ENCODE measurements around the gene IGFL4.

The IGFL4 gene

DNA sequence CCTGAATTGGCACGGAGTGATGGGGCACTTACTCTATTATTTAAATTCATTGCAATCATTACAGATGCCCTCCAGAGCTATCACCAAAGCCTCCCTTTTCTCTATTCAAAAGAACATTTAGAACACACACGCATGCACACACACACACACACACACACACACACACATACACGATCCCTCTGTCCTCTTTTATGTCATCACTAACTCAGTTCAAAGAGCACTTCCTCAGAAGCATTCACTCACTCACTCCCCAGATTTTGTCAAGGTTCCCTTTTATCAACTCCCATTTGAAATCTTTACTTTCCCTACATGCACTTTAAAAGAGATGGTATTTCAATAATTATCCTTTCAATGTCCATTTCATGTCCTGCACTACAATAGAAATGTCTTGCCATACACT, 22.4 kb upstream of the IGFL4 start:
- no peak for DNase-seq

DNA sequence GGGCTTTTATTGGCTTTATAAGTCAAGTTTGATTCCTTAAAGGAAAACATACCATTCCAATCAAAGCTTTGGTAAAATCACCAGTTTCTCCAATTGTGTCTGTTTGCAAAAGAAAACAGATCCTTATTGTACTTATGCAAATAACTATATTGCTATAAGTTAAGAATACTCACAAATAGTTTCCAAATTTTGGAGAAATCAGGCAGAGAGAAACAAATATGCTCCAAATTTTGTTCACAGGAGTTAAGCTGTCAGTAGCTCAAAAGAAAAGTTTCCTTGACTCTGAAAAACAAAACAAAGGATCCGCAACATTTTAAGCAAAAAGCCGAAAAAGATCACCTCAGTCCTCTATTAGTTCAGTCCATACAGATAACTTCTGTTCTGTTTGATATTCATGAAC, 19.2 kb upstream of the IGFL4 start:
- no peak for DNase-seq

DNA sequence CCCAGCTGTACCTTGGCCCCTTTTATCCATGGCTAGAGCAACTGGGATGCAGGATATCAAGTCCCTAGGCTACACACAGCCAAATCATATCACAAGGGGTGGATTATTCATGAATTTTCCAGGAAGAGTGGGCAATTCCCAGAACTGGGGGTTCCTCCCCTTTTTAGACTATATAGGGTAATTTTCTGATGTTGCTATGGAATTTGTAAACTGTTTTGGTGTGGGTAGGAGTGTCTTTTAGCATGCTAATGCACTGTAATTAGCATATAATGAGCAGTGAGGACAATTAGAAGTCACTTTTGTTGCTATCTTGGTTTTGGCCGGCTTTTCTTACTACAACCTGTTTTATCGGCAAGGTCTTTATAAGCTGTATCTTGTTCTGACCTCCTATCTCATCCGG, 18.0 kb upstream of the IGFL4 start:
- no peak for DNase-seq

DNA sequence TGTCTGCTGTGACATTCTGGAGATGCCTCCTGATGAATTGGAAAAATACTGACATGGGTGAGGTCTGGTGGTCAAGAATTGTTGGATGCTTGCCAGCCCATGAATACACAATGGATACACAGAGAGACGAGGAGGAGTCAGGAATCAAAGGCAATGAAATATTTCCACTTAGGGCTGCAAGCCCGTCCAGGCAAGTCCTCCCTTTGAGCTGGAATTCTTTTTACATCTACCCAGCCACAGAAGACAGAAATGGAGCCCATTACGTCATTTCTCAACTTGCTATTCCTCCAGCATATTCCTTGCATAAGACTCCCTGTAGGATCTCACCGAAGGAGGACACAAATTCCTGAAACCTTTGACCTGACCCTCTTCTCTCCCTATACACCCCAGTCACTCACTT, 15.7 kb upstream of the IGFL4 start:
- DNase-seq, result no peak

DNA sequence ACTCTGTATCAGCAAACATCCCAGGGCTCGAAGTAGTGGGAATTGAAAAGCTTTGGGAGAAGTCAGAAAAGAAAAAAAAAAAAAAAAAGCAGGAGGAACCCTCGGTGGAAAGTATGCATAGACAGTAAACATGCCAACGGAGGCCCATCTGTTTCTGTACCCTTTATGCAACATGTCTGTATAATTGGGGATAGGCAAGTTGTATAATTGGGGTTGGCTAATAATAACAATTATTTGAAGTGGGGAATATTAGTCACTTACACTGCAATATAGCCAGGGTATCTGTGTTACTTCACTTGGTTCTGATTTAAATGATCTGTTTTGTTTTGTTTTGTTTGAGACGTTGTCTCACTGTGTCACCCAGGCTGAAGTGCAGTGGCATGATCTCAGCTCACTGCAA, 12.1 kb upstream of the IGFL4 start:
- DNase-seq, result no peak

DNA sequence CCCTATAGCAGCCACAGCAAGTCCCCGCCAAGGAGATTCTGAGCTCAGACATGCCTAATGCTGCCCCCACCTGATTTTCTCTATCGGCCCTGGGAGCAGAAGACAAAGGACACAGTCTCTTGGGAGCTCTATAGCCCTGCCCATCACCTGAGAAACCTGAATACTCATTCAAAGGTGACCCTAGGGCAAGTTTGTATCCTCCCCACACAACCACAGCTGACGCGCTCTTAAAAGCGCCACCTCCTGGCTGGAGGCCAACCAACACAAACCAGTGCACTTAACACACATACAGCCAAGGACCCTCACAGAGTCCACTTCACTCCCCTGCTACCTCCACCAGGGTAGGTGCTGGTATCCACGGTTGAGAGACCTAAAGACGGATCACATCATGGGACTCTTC, 8.8 kb upstream of the IGFL4 start:
- DNase-seq, result no peak

DNA sequence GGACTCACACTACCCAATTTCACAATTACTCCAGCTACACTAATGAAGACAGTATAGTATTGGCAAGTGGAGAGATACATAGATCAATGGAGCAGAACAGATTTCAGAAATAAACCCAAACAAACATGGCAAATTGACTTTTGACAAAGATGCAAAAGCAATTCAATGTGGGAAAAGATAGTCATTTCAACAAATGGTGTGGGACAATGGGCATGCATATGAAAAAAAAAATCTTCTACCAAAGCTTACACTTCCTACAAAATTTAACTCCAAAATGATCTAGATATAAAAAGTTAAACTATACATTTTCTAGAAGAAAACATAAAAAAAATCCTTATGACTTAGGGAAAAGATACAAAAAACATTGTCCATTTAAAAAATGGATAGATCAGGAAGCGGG, 2.7 kb upstream of the IGFL4 start:
- no peak for DNase-seq

DNA sequence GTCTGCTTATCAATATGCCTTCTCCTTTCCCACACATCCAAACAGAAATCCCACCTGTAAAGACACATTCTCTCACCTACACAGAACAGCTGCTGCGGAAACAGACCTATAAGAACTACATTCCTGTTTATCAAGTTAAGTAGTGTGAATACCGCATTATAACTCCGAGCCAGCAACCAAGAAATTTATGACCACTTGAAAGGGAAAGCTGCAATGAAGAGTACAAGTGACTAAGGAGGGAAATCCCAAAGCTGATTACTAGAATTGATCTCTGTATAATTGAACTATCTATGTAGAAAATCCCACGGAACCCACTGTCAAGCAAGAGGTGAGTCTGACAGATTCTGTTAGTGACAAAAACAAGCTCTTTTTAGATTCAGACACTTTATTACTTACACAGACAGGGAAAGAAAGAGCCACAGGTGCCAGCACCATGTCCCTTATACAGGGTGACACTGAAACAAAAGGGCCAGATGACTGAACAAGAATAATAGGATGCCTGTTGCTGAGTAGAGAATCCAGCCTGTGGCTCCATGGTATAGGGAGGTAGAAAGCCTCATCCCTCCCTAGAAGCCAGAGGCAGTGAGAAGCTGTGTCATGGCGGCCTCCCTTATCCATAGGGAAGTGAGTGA, 1.6 kb upstream of the IGFL4 start:
- DNase-seq, result no peak

DNA sequence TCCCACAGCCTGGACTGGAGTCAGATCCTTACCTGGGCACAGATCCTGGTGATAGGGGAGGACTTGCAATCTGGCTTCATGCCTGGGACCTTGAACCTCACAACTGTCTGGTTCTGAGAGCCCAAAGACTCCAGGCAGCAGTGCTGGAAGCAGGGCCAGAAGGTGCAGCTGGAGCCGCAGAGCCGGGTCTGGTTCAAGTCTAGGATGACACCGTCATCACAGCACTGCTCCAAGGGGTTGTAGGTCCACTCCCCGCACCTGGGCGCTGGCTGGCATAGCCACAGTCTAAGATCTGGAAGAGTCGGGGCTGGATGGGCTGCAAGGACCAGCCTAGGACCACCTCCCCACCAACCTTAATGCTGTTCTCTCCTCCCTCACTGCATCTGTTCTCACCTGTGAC, 677 bp downstream of the IGFL4 start:
- no peak for DNase-seq

DNA sequence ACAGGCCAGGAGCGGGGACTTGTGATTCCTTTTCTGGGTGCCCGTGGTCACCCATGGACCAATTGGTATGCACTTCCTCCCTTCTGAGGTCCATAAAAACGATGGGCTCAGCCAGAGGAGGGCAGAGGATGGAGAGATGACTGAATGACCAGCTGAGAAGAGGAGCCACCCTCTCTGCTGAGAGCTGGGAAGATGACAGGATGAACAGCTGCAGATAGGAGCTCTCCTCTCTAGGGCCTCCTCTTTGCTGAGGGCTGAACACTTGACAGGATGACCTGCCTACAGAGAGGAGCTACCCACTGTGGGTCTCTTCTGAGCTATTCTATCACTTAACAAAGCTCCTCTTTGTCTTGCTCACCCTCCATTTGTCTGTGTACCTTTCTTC, 4.1 kb downstream of the IGFL4 start:
- DNase-seq, result no peak

DNA sequence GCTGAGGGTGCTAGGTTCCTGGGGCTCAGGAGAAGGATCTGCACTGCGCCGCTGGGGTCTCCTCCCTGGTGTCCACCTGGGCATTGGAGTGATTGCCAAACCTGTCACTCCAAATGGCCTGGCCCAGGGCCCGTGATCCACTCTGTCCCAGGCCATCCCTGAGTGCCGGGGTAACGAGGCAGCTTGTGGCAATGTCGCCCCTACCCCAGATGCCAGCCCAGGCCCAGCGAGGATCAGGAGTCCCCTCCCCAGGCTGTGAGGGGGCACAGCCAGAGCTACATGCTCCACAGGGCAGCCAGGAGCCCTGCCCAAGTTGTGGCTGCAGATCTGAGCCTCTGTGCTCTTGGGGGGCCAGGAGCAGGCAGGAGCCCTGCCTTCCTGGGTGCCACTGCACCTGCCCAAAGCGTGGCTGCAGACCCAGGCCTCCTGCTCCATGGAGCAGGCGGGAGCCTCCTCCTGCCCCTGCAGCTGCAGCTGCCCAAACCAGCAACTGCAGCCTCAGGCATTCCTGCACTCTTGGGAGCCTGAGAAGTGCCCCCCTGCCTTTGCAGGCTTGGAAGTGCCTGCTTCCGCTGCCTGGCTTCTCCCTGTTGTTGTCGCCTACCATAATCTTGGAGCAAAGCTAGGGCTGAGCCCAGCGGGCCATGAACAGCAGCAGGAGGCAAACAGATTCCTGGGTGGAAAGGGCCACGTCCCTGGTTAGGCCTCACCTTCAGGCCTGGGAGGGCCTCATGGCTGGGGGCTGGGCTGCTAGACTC, 4.6 kb downstream of the IGFL4 start:
- DNase-seq, result no peak

DNA sequence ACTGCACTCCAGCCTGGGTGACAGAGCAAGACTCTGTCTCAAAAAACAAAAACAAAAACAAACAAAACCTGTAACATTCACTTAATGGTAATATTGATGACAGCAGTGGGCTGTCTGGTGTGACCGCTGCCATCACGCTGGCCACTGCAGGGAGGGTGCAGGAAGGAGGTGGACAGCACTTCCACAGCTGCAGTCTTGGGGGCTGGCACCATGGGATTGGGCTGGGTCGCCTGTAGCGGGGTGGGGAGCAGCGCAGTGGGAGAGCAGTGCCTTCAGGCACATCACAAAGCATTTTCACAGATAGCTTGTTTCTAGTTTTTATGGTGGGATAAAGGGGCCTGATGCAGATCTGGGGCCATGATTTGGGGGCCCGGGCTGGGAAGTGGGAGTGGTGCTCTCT, 5.3 kb downstream of the IGFL4 start:
- DNase-seq, result no peak

DNA sequence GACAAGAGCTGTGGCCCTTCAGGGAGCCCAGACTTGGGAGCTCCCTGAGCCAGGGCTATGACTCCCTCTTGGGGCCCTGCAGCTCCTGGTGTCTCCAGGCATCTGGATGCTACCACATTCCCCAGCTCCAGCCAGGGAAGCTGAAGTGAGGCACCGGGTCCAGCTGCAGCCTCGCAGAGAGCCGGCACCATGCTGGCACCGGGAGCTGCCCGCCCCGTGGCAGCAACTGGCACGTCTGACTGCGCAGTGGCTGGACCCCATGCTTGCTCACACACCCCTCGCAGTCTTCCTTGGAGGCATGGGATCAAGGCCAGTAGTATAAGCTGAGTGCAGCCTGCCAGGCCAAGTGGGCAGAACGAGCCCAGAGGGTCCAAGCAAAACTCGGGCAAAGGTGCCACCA, 7.4 kb downstream of the IGFL4 start:
- DNase-seq, result no peak

DNA sequence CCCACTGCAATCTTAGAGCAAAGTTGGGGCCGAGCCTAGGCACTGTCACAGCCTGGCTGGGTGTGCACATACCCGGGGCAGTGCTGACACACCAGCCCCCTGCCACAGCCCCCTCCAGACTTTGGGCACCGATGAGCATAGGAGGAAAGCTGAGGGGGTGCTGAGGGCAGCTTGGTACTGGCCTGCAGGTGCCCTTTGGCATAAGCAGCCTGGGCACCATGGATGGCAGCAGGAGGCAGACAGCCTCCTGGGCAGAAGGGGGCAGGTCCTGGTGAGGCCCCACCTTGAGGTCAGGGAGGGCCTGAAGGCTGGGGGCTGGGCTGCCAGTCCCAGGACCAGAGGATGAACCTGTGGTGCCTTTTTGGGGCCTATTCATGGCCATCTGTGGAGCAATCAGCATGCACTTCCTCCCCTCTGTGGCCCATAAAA, 8.2 kb downstream of the IGFL4 start:
- no peak for DNase-seq

DNA sequence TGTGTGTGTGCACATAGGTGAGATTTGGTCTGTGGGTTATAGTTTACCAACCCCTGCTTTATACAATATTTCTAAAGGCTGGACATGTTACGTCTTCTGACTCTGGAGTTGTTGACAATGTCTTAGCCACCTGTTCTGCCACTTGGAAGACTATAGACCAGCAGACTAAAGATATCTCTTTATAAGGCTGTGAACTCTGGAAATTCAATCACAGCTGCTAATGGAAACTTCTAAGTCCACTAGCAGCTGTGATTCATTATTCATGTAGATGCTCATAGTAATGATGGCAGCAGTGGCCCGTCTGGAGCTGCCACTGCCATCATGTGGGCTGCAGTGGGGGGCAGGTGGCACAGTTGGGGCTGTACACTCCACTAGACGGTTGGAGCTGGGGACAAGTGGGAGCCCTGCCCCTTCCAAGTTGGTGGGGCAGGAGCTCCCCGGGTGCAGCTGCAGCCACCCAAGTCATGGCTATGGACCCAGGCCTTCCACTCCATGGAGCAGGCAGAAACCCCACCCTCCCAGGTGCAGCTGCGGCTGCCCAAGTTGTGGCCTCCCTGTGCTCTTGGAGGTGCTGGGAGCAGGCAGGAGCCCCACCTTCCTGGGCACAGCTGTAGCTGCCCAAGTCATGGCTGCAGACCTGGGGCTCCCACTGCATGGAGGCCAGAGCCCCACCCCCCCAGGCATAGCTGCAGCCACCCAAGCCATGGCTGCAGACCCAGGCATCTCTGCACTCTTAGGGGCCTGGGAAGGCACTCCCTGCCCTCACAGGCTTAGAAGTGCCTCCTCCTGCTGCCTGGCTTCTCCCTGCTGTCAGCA, 8.8 kb downstream of the IGFL4 start:
- DNase-seq, result no peak

DNA sequence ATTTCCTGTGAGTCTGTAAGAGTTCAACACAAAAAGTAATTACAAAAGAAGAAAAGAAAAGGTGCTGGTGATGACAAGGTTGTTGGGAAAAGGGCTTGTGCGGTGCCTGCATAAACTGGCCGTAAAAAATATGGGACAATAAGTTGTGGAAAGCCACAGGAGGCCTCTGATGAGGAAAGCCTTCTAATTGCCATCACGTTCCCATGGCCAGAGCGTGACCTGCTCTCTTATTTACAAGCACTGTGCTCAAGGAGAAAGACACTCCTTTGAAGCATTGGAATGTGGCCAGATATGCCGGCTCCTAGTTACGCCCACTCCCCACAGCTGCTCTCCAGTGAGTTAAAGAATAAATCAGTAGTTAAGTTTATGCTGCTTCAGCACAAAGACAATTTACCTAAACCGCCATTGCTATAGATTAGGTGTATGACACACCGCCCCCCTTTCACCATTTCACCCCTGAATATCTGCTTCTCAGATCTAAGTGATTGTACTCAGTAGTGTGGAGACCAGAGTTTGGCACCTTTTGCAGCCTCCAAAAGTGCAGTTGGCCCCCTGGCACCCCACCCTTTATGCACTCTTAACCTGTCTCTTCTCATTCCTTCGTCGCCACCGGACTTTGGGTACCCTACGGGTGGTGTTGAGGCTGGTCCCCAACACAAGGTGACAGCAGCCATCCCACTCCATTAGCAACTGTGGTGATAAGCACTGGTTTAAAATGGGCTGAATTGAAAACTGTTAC, 9.8 kb downstream of the IGFL4 start:
- no peak for DNase-seq

DNA sequence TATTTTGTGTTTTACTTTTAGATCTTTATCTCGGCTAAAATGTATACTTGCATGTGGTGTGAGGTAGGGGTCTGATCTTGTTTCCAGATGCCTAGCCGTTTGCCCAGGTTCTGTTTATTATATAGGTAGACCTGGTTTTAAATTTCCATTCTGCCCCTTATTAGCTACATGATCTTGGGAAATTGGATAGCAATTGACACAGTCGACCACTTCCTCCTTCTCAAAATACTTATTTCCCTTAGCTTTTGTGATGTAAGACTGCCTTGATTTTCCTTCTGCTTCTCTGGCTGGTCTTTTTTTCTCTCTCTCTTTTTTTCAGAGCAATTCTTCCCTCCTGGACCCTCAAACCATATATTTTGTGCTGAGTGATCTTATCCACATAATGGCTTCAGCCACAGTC, 15.0 kb downstream of the IGFL4 start:
- DNase-seq, result no peak

DNA sequence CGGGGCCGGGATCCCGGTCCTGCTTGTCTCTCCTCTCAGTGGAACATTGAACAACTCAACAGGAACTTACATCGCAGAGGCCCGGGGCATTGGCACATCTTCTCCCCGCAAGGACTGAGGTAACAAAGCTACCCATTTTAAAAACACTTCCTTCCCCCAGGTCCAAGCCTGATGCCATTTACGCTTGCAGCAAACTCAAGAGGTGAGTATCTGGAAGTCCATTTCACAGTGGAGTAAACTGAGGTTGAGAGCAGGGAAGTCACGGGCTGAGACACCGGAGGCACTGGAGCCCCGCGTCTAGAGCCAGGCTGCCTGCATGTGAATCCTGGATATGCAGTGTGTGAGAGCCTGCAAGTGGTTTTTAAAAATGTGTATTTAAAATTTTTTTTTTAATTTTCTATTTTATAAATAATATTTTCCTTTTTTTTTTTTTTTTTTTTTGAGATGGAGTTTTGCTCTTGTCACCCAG, 17.5 kb downstream of the IGFL4 start:
- no peak for DNase-seq

DNA sequence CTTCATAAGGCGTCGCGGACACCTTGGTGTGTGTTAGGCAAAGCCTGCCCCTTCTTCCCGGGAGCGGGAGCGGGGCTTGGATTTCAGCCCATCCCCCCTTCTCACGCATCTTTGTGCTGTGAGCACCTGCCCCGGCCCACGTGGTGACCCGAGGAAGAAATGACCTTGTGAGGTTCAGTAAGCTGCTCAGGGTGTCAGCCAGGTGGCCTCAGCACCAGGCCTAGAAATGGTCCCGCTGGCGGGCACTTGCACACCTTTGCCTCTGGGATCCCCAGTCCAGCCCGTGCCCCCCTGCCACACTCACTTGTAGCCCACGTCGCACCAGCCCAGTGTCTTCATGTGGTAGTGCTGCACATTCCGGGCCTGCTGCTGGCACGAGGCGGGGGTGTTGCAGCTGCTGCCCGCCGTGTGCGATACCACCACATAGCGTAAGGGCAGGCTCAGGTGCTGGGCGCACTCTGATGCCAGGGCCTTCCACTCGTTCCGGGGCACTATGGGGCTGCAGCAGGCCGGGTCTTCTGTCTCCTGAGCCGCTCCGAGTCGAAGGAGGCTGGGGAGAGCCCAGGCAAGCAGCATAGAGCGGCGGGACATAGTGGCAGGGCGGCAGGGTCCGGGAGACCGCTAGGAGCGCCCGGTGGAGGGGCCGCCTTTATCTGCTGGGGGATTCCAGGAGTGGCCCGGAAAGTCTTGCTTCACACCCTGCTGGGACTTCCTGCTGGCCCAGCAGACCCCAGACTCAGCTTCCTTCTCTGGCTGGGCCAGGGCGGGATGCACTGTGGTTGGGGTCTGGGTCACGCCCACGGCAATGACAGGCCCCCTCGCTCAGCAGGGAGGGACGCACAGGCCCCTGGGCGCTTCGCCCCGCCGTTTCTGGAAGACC, 18.1 kb downstream of the IGFL4 start, which contains the start of gene PGLYRP1:
PGLYRP1 (minus strand) TSS at position 623 of the 880 bp plus-strand sequence; CDS start at position 591, 32 bp downstream.
- no peak for DNase-seq

DNA sequence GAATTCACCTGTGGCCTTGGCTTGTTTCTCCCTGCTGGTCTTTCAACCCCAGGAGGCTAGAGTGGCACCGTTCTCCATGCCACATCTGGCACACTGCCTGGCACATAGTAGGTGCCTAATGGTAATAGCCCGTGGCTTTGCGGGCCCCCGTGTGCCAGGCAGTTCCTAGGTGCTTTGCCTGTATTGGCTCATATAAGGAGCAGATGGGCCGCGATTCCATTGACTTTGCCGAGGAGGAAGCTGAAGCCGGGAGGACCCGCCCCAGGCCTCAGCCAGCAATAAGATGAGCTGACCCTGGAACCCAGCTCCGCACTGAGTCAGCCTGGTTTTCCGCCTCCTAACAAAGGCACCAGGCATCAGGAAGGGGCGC, 18.8 kb downstream of the IGFL4 start:
- DNase-seq, result no peak

DNA sequence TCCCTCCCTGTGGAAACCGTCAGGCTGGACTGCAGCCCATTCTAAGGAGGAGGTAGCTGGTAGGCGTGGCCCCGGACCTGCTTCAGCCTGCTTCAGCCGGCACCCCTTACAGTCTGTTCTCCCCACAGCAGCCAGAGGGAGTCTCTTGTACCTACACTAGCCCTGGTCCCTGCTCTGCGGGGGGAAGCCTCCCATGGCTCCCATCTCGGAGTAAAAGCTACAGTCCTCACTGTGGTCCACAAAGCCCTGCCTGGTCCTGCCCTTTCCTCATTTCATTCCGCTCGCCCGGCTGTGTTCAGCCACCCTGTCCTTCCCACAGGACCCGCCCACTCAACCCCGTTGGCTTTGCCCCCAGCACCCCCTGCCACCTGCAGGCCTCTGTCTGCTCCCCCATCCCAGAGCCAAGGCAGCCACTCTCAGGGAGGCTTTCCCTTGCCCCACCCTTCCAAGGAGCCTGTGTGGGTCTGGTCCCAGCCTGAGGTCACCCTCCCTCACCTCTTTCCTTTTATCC, 19.2 kb downstream of the IGFL4 start:
- no peak for DNase-seq

DNA sequence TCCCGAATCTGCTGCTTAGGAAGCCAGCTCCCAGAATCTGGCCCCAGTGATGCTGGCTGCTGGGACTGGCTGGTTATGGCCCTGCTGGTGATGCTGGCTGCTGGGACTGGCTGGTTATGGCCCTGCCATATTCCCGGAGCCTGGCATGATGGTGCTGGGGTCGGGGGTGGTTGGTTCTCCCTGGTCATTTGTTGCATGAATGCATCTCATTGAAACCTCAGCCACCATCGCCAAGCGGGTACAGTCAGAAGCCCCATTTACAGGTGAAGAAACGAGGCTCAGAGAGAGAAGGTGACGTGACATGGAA, 20.0 kb downstream of the IGFL4 start:
- DNase-seq, result no peak
